HG03565 (cell line): ENCODE measurements around the gene MPRIP.

Experiments used
- ATAC-seq: cut with Tn5 transposase; IDR thresholded peaks from one replicate; pipeline ENCODE4 v1.9.1; 2021; ENCODE audit warnings: mild to moderate bottlenecking, moderate library complexity; ENCODE audit not compliant: unreplicated experiment

The MPRIP gene

DNA sequence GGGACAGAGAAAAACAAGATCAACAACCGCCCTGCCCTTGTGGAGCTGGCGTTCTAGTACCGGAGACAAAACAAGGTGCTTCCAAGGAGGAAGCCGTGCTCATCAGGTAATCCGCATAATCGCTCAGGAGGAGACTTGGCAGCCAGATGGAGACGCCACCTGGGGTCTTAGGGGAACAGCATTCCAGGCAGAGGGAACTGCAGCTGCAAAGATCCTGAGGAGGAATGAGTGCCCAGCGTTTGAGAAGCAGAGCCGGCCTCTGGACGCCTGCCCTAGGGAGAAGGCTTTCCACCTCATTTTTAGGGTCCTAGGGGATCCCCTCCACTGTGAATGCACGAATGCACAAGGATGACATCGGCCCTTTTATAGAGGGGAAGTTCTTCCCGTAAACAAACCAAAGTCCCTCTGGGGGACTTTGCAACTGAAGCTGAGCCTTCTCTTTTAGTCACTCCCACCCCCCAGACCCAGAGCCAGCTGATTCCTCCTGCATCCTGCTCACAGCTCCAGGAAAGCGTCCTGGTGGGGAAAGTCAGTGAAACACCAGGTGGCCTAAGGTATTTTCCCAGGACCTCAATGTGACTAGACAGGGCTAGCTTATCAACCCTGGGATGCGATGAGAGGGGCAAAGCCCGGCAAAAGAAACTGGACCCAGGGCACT, 13.2 kb upstream of the MPRIP start:
- no peak for ATAC-seq

DNA sequence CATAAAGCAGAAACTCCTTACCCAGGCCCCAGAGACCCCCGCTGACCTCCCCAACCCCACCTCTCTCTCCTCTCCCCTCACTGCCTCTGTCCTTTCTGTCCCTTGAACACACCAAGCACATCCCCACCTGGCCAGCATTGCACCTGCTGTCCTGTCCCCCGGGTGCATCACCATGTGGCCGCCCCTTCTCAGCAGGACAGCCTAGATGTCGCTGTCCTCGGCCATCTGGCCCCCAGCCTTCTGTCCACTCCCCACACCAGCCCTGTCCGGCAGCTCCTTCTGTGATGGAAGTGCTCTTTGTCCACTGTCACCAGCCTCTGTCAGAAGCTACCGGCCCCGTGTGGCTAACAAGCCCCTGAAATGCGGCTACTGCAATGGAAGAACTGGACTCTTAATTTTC, 12.3 kb upstream of the MPRIP start:
- no peak for ATAC-seq

DNA sequence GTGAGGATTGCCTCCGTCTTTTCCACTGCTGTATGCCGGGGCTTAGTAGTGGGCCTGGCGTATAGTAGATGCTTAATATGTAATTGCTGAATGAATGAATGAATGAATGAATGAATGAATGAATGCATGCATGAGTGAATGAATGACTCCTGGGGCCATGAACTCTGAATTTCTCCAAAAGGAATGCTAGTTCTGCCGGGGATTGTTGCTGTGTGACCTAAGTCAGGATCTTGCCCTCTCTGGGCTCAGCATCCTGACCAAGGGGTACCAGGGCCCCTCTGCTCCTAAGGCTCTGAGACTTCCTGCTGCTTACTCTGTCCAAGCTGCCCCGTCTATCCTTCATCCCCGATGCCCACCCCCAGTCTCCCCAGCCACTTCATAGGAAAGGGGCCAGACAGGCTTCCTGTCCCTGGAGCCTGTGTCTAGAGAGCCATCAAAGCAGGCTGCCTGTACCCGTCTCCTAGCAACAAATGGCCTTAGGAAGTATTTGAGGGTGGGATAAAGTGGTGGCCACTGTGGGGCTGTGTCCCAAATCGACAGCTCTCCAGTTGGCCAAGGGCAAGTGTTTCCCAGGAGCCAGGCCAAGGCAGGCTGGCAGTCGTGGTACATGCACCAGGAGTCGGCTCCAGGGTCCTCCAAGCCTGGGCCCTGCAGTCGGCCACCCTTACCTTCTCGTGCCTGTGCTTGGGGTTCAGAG, 11.6 kb upstream of the MPRIP start:
- ATAC-seq: no peak

GRCh38 chr17:17032131-17032692, 10.0 kb upstream of the MPRIP start:
- ATAC-seq: no peak

- no peak for ATAC-seq
Measured at GRCh38 chr17:17033466-17033865, 8.8 kb upstream of the MPRIP start.

DNA sequence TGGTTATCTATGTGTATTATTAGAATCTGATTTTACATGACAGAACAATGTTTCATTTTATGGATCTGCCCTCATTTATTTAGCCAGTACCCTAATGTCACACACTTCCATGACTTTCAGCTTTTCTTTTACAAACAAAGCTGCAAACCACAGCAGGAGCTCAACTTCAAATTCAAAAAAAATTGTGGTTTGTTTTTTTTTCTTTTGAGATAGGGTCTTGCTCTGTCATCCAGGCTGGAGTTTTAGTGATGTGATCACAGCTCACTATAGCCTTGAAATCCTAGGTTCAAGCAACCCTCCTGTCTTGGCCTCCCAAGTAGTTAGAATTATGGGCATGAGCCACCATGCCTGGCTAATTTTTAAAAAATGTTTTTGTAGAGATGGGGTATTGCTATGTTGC, 8.2 kb upstream of the MPRIP start:
- no peak for ATAC-seq

- no peak for ATAC-seq
Measured at GRCh38 chr17:17034496-17035075, 7.7 kb upstream of the MPRIP start.

GRCh38 chr17:17035490-17035889, 6.8 kb upstream of the MPRIP start:
- ATAC-seq: no peak

GRCh38 chr17:17035920-17036523, 6.2 kb upstream of the MPRIP start:
- no peak for ATAC-seq

GRCh38 chr17:17036524-17036998, 5.7 kb upstream of the MPRIP start:
- no peak for ATAC-seq

DNA sequence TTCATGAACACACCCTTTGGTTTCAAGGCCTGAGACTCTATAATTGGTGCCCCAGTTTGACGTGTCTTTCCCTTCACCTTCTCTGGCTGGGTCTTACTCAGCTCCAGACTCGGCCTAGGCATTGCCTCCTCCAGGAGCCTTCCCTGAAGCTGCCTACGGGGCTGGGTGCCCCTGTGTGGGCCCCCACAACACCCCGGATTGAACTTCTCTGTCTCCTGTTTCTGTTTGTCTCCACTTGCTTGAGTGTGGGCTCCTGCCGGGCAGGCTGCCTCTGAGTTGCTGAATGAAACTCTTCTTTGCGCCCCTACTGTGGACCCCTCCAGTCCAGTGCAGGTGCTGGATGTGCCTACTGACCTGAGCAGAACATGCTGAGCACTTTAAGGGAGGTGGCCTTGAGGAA, 2.3 kb upstream of the MPRIP start:
- no peak for ATAC-seq

DNA sequence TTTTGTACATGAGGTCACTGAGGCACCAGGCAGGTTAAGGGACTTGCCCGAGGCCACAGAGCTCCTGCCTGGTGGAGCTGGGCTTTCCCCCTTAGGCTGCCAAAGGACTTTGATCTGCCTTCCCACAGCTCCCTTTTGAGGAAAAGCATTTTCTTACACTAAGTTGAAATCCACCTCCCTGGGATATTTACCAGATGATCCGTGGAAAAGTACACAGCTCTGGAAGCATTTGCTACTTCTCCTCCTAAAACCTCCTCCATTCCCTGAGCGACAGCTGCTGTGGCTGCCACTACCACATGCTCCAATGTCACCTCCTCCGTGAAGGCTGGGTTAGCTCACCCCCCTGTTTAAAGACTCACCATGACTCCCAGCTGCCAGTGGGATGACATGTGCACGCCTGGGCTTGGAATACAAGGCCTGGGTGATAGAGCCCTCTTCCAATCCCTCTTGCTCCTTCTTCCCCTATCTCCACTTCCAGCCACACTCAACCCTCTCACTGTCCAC, 1.2 kb upstream of the MPRIP start:
- no peak for ATAC-seq

- peak; percentile 83 for ATAC-seq
Measured at GRCh38 chr17:17041571-17042383, 480 bp upstream of the MPRIP start.

- ATAC-seq: no peak
Measured at GRCh38 chr17:17042851-17043460, 699 bp downstream of the MPRIP start.

- ATAC-seq: no peak
Measured at GRCh38 chr17:17043461-17044271, 1.4 kb downstream of the MPRIP start.

DNA sequence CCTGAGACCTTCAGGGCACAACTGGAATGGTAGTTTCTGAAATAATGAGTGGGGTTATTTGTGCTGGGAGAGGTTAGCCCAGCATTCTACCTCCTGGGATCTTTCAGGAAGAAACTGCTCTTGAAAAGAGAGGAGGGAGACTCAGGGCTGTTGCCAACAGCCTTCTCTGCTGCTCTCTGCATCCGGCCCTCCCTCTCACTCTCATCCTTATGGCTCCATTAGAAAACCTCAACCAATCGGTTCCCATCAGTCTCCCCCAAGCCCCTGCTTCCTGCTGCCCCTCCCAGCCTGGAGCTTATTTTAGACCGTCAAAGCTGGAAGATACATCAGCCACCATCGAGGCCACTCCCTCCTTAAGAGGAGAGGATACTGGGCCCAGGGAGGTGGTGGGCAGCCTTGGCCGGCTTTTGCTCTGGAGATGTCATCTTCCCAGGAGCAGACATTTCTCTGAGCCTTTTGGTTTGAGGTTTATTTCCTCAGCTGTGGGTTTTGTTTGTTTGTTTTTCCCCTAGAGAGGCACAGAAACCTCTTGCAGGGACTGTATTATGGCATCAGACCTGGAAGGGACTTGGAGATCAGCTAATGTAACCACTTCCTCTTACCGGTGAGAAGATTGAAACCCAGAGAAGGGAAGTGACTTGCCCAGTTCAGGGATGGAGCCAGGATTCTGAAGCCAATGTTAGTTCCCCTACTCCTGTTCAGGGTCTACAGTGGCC, 2.7 kb downstream of the MPRIP start:
- ATAC-seq: no peak

GRCh38 chr17:17048106-17048505, 5.8 kb downstream of the MPRIP start:
- ATAC-seq: no peak
